GM21737 (cell line): Measurements from ENCODE around the gene RPUSD1.
"Not testable (repeated sequence)": the region's sequence is repeated elsewhere in the genome, so short reads cannot be mapped to it uniquely, and the experiment has no call there.

Experiments
- ATAC-seq: cut with Tn5 transposase; IDR thresholded peaks from one replicate; pipeline ENCODE4 v1.9.1; 2021; ENCODE audit warnings: mild to moderate bottlenecking, moderate library complexity; ENCODE audit not compliant: unreplicated experiment

RPUSD1 gene, protein sequence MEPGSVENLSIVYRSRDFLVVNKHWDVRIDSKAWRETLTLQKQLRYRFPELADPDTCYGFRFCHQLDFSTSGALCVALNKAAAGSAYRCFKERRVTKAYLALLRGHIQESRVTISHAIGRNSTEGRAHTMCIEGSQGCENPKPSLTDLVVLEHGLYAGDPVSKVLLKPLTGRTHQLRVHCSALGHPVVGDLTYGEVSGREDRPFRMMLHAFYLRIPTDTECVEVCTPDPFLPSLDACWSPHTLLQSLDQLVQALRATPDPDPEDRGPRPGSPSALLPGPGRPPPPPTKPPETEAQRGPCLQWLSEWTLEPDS

DNA sequence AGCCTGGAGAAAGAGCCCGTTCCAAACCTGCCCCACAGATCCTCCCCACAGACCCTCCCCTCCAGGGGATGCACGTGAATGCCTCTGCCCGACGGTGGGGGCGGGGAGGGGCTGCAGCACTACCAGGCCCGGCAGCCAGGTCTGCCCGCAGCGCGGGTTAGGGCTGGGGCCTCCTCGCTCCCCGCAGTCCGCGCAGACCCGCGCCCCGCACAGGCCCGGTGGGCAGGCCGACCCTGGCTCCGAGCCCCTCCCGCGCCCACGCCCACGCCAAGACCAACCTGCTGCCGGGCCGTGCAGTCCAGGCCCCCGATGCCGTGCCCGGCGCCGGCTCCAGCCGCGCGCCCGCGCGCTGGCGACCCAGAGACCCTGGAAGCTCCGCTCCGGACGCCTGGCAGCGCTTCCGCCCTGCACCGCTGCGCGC lies at the start of gene RPUSD1:
Gene RPUSD1 (minus strand): TSS at position 404 of the 421 bp plus-strand sequence. CDS start 644 bp downstream, outside the sequence.
- ATAC-seq, result no peak

DNA sequence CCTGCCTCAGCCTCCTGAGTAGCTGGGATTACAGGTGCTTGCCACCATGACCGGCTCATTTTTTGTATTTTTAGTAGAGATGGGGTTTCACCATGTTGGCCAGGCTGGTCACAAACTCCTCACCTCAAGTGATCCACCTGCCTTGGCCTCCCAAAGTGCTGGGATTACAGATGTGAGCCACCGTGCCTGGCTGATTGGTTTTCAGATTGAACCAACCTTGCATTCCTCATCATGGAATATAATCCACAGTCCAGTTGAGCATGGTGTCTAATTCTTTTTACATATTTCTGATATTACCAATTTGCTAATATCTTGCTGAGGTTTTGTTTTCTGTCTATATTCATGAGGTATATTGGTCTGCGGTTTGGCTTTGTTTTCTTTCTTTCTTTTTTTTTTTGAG lies 48.6 kb upstream of the RPUSD1 start:
- not testable (repeated sequence) for ATAC-seq

DNA sequence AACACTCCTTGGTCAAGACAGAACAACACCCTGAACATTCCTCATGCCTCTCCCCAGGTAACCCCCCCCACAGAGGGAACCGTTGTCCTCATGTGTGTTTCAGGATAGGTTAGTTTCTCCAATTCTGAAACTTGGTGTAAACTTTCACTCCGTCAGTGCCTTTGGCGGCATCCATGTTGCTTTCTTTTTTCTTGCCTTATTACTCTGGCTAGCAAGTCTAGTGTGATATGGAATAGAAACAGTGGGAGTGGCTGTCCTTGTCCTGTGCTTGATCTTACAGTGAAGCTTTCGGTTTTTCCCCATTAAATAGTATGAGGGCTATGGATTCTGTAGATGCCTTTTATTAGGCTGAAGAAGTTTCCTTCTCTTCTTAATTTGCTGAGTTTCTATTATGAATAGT lies 48.0 kb upstream of the RPUSD1 start:
- ATAC-seq, result no peak

DNA sequence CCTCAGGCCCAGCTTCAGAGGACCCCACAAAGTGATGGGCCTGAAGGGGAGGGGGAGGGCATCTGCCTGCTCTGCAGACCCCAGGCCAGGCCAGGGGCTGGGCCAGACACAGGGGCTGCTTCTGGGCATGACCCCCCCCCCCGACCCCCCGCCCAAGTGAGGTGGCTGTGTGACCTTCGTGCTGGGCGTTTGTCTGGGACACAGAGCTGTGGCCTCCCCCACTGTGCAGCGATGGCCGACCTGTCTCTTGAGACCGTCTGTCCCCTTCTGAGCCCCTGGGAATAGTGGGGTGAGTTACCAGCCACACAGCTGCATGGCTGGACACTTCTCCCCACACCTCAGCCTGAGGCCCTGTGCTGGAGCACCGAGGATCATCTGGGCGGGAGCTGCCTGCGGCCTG lies 47.2 kb upstream of the RPUSD1 start:
- ATAC-seq, result no peak

DNA sequence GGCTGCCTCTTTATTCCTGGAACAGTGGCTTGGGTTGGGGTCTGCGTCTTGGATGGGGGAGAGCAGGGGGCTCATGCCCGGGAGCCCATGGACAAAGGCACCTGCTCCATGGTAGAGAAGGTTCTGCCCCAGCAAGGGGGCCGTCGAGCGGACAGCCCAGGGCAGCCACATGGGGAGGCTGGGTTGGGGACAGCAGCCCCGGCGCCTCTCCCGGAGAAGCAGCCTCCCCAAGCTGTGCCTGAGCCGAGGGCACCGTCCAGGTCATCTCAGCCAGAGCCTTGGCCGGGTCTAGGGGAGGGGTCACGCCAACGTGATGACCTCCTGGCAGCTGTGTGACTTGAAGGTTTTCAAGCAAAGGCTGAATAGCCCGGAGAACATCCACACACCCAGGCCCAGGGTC lies 45.2 kb upstream of the RPUSD1 start:
- no peak for ATAC-seq

DNA sequence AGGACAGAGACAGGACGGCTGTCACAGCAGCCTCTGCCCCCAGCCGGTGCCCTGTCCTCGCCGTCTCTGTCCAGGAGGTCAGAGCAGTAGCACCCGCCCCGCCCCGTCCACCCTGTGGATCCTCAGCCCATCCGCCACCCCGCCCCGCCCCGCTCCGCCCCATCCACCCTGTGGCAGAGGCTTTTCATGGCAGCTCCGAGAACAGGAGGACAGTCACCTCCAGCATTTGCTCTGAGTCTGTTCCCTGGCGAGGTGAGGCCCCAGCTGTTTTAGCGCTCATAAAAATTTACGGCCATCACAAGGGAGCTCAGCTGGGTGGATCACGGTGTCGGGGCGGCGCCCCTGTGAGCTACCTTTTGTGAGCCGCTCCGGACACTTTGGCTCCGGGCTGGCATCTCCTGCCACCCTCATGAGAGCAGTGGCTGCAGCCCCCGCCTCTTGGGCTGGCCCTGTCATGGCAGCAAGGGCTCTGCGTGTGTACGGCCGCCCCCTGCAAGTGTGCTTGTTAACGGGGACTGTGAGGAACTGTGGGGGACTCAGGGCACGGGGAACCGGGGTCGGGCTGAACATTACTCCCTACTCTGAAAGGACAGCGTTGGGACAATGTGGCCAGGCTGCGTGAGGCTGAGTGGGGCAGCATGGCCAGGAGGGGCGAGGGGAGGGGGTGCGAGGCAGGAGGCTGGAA lies 44.6 kb upstream of the RPUSD1 start:
- ATAC-seq, result no peak

DNA sequence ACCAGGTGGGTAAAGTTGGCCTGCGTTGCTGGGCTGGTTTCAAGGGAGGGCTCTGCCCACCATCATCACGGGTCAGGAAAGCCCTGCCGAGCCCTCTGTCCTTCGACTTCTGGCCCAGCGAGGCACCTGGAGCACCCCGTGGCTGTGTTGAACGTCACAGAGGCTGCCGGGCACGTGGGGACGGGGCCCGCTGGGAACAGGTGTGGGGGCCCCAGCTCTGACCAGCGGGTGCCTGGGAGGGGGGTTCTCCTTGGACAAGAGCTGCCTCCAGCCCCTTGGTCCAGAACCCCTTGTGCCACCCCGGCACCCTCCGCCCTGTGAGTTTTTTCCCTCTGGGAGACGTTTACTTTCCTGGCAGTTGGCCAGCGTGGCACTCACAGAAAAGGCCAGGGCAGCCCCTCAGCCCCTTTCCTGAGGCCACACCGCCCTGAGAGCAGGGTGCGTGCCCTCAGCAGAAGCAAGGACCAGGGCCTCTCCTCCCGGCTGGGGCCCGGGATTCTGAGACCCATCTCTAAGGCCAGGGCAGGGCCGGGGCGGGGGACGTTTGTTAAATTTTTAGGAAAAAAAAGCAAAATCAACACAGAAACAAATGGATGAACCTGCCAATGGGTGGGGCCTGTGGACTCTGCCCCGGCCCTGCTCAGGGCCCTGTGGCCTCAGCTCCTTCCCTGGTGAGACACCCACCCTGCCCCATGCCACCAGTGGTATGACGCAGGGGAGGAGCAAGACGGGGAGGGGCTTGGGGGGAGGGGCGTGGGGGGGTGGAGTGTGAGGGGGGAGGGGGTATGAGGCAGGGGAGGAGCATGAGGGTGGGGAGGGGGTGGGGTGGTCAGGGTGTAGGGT lies 43.6 kb upstream of the RPUSD1 start:
- ATAC-seq, result no peak

DNA sequence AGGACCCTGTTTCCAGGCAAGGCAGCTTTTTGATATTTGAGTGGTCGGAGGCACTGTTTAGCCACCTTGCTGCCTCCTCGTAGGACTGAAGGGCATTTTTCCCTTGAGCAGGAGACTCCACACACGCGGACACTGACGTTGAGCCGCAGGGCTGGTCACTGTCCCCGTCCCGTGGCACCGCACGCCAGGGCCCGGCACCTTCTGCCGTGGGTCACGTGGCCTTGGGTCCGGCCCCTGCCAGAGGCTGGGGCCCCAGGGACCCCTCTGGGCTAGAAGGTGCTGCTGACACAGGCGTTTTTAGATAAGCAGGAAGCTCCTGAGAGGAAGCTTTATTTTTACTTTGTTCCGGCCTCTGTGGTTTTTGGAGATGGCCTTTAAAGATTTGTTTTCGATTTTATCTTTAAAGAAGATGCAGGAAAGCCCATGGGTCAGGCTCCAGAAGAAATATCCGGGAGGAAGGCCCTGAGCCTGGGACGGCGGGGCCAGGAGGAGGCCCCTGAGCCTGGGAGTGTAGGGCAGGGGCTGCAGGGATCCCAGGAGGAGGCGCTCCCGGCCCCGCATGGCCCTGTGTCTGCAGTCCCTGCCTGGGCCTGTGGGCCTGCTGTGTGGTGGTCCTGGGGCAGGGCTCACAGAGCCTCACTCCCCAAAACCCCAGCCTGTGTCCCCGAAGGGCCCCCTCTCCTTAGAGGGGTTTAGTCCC lies 42.8 kb upstream of the RPUSD1 start:
- no peak for ATAC-seq

DNA sequence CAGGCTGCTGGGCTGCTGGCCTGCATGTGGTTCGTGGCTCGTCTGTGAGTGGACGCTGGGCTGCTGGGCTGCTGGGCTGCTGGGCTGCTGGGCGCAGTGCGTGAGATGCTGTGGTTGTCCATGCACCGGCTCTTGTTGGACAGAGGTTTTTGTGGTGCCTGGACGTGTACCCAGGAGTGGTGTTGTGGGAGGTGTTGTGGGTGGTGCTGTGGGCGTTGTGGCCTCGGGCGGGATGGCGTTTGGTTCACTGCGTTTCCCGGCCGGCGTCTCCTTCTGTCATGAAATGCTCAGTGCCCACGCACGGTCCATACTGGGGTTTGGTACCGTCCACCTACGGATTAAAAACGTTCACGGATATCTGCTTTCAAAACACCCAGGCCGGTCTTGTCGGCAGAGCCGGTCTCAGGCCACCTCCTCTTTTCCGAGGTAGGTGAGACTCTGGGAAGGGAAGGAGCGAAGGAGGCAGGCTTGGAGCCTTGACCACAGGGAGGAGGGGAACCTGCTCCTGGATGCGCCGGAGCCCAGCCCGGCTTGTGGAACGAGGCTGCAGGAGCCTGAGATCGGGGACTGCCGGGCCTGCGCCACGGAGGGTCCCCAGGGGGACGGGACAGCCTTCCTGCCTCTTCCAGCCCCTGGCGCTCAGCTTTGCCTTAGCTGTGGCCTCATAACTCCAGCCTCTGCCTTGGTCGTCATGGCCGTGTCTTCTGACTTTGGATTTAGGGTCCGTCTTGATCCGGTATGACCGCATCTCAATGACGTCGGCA lies 42.1 kb upstream of the RPUSD1 start:
- ATAC-seq, result no peak

DNA sequence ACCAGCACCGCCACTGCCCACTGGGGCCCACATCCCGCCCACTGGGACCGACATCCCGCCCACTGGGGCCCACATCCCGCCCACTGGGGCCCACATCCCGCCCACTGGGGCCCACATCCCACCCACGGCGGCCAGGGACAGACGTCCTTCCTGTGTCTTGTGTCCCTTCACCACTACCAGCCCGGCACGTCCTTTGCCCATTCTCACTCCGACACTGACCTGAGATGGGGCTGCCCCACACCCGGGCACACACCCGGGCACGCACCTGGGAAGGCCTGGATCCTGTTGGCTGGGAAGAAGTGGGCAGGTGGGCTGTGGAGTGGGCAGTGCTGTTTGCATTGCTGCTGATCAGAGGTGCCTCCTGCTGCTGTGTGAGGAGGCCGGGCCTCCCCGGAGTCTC lies 40.7 kb upstream of the RPUSD1 start:
- ATAC-seq, result no peak

DNA sequence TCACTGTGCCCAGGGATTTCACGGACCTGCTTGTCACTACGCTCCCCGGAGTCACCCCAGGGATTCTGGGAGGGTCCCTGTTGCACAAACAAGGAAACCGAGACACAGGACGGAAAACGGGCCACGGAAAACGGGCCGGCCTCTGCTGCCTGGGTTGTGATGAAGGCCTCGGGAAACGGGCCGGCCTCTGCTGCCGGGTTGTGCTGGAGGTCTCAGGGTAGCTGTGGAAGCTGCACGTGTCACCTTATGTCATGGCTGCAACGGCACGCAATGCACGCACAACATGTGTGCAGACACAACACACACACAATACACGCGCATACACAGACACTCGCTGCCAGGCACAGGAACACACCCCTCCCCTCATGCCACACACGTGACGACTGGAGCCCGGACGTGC lies 39.3 kb upstream of the RPUSD1 start:
- ATAC-seq, result no peak

DNA sequence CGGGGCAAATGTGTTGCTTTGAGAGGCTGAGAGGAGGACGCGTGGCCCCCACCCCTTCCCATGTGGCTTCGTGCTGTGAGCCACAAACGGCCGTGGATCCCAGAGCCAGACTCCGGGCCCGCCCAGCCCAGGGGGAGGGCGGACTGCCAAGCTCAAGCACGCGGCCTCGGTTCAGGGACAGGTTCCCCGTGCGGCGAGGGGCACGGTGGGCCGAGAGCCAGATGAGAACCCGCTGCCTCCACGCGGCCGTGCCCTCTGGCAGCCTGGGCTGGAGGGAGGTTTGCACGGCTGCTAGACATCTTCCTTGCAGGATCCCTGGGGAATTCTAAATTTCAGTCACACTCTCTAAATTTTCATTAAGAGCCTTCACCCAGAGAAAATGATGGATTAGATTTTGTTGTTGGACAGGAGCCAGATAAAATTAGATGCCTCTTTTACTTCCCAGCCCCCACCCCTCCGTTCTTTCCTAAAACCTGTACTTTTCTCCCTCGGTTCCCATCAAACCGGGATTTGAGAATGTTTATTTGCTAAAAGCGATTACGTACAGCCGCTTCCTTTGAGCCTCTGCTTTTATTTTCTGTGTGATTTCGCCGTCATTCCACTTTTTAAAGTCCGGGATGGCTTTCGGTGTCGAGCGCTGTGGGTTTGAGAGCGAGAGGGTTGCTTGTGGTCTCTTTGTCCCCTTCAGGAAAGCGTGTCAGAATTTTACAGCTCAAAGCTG lies 37.3 kb upstream of the RPUSD1 start:
- ATAC-seq, result no peak

DNA sequence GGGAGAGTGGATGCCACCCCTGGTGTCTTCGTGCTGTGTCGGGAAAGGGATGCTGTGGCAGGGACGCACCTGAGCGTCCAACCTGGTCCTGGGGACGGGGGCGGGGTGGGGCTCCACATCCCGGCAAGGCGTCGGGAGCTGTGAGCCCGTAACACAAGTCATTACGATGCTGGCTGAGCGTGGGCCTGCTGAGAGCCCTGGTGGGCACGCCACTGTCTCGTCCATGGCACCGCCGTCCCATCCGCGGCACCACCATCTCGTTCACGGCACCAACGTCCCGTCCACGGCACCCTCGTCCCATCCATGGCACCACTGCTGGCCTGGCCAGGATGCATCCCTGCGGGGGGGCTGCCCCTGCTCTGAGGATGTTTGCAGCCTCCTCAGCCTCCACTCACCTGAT lies 36.4 kb upstream of the RPUSD1 start:
- no peak for ATAC-seq

DNA sequence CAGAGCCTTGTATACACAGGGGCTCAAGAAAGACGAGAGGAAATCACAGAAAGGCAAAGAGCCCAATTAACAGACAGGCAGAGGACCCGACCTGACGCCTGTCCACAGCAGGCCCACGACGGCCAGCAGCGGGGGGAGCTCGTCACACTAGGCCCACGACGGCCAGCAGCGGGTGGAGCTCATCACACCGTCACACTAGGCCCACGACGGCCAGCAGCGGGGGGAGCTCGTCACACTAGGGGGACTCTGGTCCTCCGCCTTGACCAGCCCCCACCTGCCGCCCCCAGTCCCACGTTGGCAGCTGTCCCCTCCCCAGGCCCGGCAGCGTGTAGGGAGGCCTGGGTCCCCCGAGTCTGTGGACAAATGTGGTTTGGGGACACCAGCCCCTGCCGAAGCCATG lies 36.0 kb upstream of the RPUSD1 start:
- ATAC-seq, result no peak

DNA sequence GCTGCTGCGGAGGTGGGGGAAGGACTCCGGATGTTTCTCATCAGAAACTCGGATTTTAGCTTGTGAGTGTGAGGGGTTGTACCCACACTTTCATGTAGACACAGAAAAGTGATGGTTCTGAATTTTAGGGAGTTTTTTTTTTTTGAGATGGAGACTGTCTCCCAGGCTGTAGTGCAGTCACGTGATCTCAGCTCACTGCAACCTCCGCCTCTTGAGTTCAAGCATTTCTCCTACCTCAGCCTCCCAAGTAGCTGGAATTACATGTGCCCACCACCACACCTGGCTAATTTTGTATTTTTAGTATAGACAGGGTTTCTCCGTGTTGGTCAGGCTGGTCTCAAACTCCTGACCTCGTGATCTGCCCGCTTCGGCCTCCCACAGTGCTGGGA lies 34.7 kb upstream of the RPUSD1 start:
- no peak for ATAC-seq

DNA sequence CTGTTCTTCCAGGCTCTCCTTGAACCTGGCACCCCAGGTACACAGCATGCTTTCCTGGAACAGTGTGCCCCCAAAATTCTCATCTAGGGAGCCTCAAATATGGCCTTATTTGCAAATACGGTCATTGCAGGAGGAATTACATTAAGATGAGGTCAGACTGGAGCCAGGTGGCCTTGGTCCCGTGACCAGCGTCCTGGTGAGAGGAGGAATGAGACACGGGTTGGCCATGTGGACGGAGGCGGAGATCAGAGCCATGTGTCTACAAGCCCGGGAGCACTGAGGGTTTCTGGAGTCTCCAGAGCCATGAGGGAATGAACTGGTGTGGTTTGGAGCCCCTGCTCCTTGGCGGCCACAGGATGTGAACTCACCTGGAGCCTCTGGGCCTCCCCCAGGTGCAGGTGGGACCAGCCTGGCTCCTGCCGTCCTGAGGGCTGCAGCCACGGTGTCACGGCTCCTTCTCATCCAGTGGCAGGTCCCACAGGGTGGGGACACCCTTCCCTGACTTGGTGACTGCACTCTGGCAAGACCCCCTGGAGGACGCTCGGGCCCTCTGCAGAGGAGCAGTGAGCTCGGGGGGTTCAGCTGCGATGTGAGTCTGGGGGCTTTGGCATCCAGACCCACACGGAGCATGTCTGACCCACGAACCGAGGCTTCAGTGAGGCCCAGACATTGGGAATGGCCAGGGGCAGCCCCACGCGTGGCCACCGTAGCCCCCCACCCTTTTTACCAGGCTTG lies 34.2 kb upstream of the RPUSD1 start:
- ATAC-seq, result no peak

DNA sequence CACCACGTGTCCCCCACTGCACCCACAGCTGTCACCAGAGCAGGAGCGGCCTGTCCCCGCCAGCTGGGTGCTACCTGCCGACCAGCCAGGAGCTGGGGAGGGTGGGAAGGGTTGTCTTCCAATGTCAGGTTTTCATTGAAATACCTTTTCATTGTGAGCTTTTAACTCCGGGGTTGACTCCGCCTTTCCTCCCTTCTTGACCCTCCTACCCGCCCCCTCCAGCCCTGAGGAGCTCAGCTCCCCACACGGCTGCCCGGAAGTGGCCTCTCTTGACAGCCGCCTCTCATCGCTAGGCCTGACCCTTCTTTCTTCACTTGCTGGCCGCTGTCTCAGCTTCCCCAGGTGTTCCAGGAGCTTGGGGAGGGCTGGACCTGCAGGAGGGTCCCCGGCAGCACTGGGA lies 33.6 kb upstream of the RPUSD1 start:
- ATAC-seq, result no peak

DNA sequence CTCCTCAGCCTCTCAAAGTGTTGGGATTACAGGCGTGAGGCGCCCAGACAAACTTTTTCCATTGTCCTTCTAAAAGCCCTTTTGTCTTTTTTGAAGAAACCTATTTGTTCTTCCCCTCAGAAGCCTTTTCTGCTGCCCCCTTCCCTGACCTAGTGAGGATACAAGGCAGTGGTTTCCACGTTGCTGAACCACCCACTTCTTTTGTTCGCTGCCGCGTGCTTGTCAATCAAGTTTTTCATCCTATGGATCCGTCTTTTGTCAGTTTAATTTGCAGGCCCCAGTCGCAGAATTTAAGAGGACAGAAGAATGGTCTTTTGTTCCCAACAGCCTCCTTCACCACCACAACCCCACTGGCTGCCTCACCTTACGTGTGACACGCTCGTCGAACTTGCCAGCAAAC lies 32.6 kb upstream of the RPUSD1 start:
- ATAC-seq, result no peak

DNA sequence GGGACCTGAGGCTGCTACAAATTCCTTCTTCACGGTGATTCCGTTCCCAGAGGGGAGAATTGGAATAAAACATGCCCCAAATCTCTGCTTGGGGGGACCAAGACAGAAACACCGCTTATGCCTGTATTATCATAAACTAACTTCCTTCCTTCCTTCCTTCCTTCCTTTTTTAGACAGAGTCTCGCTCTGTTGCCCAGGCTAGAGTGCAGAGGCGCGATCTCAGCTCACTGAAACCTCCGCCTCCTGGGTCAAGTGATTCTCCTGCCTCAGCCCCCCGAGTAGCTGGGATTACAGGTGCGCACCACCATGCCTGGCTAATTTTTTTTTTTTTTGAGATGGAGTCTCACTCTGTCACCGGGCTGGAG lies 31.8 kb upstream of the RPUSD1 start:
- not testable (repeated sequence) for ATAC-seq
